Adrenal gland (tissue), 5 donors: ENCODE measurements around the gene DHPS.

ENCODE experiments used
- POLR2A ChIP-seq, 2 donors: fragments of 450-650 bp; IDR thresholded peaks; one replicate each; pipeline ENCODE4 v1.6.1; 2017; ENCODE audit warnings: antibody characterized with exemption in 2 of 2, mild to moderate bottlenecking in 2 of 2, moderate library complexity in 1 of 2
- TF ChIP-seq, protein P1 (sequence below), 6 experiments: fragments of 450-650 bp in 4 of 6; fragments of 200-600 bp in 2 of 6; sonication (generic) in 1 of 6; IDR thresholded peaks; 1 replicate in 5 of 6; 2 replicates in 1 of 6; pipeline versions ENCODE4 v1.5.1 to v1.8.0; 2016 to 2021; ENCODE audit warnings: antibody characterized with exemption in 6 of 6, mild to moderate bottlenecking in 2 of 6, moderate library complexity in 1 of 6
- donor health status: DM: no; HTN: no; CAD: no.

DNA sequence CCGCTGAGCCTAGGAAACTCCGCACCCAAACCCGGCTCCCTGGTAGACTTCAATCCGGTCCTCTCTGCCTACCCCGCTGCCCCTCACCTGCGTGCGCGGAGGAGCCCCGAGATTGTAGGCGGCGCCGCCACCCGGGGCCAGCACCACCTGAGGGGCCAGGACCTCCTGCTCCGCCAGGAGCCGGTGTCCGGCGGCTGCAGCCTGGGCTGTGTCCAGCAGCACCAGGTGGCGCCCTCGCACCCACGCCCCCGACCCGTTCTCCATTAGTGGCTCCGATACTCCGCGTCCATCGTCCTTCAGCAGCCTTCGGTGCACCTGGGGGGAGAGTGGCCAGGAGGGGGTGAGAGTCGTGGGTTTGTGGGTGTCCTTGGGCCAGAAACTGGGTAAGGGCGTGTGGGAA lies 33.6 kb downstream of the DHPS start:
- TF ChIP-seq, protein P1, sequence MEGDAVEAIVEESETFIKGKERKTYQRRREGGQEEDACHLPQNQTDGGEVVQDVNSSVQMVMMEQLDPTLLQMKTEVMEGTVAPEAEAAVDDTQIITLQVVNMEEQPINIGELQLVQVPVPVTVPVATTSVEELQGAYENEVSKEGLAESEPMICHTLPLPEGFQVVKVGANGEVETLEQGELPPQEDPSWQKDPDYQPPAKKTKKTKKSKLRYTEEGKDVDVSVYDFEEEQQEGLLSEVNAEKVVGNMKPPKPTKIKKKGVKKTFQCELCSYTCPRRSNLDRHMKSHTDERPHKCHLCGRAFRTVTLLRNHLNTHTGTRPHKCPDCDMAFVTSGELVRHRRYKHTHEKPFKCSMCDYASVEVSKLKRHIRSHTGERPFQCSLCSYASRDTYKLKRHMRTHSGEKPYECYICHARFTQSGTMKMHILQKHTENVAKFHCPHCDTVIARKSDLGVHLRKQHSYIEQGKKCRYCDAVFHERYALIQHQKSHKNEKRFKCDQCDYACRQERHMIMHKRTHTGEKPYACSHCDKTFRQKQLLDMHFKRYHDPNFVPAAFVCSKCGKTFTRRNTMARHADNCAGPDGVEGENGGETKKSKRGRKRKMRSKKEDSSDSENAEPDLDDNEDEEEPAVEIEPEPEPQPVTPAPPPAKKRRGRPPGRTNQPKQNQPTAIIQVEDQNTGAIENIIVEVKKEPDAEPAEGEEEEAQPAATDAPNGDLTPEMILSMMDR (IDR thresholded peaks at IDR 0.05) = peak in 3 of 6 experiments; percentile 15 to 37 (median 31)
- TF ChIP-seq POLR2A (IDR thresholded peaks at IDR 0.05) = no peak
